ENCODE measurements around the gene NFILZ. TPM values are rescaled to one million over a fixed set of nuclear protein-coding genes. Genes with fewer than 3 reads are reported as not detected.

Gene NFILZ
- total RNA-seq, 2 donors from 2014 or later, result not detected

GRCh38 chr19:8639821-8640401 lies 9.5 kb downstream of the NFILZ start:
- H3K9ac ChIP-seq (ENCODE audit: extremely low read depth, low read length, poor library complexity, severe bottlenecking), result no peak overlapping the region
- no peaks in the 10 kb centered on the region for H3K4me1 ChIP-seq (ENCODE audit: control insufficient read depth, insufficient read depth, low read length)
- H3K4me3 ChIP-seq (ENCODE audit: low read length), result no peak overlapping the region
- Mint-ChIP-seq H3K36me3 (ENCODE audit: low read depth) (no peaks in the 10 kb centered on the region), H3K4me3 (no peak overlapping the region), H3K27ac (no peak overlapping the region), H3K4me1 (peaks cover 10% of the 10 kb centered on the region), H3K27me3 (ENCODE audit: insufficient read depth) (peaks cover 8% of the 10 kb centered on the region), H3K9me3 (peaks cover 9% of the 10 kb centered on the region)
- no peaks in the 10 kb centered on the region for H3K36me3 ChIP-seq (ENCODE audit: control insufficient read depth, insufficient read depth, low read length)
- H3K9me3 ChIP-seq (ENCODE audit: control insufficient read depth, low read length), result no peaks in the 10 kb centered on the region
- H3K27ac ChIP-seq (ENCODE audit: low read depth, low read length), result no peak overlapping the region
- H3K27me3 ChIP-seq (ENCODE audit: control insufficient read depth, insufficient read depth, low read length, poor library complexity, severe bottlenecking), result no peaks in the 10 kb centered on the region
- TF ChIP-seq, protein P1, sequence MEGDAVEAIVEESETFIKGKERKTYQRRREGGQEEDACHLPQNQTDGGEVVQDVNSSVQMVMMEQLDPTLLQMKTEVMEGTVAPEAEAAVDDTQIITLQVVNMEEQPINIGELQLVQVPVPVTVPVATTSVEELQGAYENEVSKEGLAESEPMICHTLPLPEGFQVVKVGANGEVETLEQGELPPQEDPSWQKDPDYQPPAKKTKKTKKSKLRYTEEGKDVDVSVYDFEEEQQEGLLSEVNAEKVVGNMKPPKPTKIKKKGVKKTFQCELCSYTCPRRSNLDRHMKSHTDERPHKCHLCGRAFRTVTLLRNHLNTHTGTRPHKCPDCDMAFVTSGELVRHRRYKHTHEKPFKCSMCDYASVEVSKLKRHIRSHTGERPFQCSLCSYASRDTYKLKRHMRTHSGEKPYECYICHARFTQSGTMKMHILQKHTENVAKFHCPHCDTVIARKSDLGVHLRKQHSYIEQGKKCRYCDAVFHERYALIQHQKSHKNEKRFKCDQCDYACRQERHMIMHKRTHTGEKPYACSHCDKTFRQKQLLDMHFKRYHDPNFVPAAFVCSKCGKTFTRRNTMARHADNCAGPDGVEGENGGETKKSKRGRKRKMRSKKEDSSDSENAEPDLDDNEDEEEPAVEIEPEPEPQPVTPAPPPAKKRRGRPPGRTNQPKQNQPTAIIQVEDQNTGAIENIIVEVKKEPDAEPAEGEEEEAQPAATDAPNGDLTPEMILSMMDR (conservative IDR thresholded peaks at IDR 0.05), result no peak
- 42 to 43% methylated on average over 6 to 7 of the region's 8 CpGs for WGBS, 2 experiments (ENCODE audit: insufficient coverage in 1 of 2, insufficient read length in 1 of 2)
- DNase-seq, result peak; percentile 80

DNA sequence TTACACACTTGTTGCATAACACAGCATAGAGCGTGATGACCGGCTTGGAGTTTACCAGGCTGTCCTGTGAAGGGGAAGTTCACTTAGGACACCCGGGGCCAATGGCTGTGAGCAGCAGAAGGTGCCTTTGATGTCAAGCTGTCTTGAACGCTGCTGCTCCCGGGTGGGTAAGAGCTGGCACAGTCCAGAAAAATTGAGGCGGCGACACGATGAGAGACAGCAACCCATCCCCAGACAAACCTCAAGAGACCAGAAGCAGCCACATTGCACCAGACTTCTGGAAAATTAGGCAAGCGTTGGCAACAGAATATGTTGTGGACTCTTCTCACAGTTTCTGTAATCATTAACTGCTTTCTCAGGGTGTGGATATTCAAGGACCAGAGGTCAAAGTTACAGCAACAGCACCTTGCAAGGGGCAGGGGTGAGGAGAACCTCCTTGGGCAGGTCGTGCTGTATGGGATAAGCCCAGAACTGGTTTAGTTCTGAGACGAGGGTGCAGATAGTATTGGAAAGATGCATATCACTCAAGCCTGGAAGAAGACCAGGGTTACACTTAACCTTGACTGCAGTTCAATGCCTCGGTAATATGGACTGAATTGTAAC lies 10.1 kb downstream of the NFILZ start:
- Mint-ChIP-seq H3K27me3 (ENCODE audit: insufficient read depth) (peaks cover 8% of the 10 kb centered on the region), H3K36me3 (ENCODE audit: low read depth) (no peaks in the 10 kb centered on the region), H3K27ac (no peak overlapping the region), H3K4me1 (peaks cover 10% of the 10 kb centered on the region), H3K4me3 (no peak overlapping the region), H3K9me3 (peaks cover 9% of the 10 kb centered on the region)
- H3K9ac ChIP-seq (ENCODE audit: extremely low read depth, low read length, poor library complexity, severe bottlenecking), result no peak overlapping the region
- 84 to 89% methylated on average over 11 to 12 of the region's 12 CpGs for WGBS, 2 experiments (ENCODE audit: insufficient coverage in 1 of 2, insufficient read length in 1 of 2)
- TF ChIP-seq, protein P1 (conservative IDR thresholded peaks at IDR 0.05), result no peak
- no peaks in the 10 kb centered on the region for H3K9me3 ChIP-seq (ENCODE audit: control insufficient read depth, low read length)
- H3K4me1 ChIP-seq (ENCODE audit: control insufficient read depth, insufficient read depth, low read length), result no peaks in the 10 kb centered on the region
- no peaks in the 10 kb centered on the region for H3K27me3 ChIP-seq (ENCODE audit: control insufficient read depth, insufficient read depth, low read length, poor library complexity, severe bottlenecking)
- no peaks in the 10 kb centered on the region for H3K36me3 ChIP-seq (ENCODE audit: control insufficient read depth, insufficient read depth, low read length)
- no peak overlapping the region for H3K27ac ChIP-seq (ENCODE audit: low read depth, low read length)
- DNase-seq, result no peak
- no peak overlapping the region for H3K4me3 ChIP-seq (ENCODE audit: low read length)

DNA sequence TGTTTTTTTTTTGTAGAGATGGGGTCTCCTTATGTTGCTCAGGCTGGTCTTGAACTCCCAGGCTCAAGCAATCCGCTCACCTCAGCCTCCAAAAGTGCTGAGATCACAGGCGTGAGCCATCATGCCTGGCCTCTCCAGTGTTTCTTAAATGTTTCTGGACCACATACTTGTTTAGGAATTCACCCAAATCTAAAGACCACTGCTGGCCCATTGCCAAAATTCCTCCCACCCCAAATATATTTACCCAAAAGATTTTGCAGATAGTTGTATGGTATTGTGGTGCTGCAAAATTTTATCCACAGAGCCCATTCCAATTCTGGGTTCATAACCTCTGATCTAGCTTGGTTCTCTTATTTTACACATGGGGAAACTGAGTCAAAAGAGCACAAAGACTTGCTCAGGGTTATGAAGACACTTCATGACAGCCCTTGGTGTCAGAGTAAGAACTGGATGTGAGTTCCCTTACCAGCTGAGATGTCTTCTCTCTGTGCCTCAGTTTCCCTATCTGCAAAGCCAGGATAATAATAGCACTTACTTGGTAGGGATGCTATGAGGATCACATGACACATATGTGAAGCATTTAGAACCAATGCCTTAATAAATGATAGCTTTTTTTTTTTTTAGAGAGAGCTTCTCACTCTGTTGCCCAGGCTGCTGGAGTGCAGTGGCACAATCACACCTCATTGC lies 10.9 kb downstream of the NFILZ start:
- WGBS, 2 experiments (ENCODE audit: insufficient coverage in 1 of 2, insufficient read length in 1 of 2), result 60 to 96% methylated on average over 1 to 2 of the region's 2 CpGs
- H3K36me3 ChIP-seq (ENCODE audit: control insufficient read depth, insufficient read depth, low read length), result no peaks in the 10 kb centered on the region

More for the DNA sequence above, 10.9 kb downstream of the NFILZ start:
- Mint-ChIP-seq H3K4me1 (peaks cover 10% of the 10 kb centered on the region), H3K9me3 (peaks cover 9% of the 10 kb centered on the region), H3K27me3 (ENCODE audit: insufficient read depth) (peaks cover 9% of the 10 kb centered on the region), H3K4me3 (no peak overlapping the region), H3K36me3 (ENCODE audit: low read depth) (no peaks in the 10 kb centered on the region), H3K27ac (no peak overlapping the region)
- Histone ChIP-seq H3K27ac (ENCODE audit: low read depth, low read length) (no peak overlapping the region), H3K9me3 (ENCODE audit: control insufficient read depth, low read length) (no peaks in the 10 kb centered on the region), H3K4me1 (ENCODE audit: control insufficient read depth, insufficient read depth, low read length) (no peaks in the 10 kb centered on the region), H3K4me3 (ENCODE audit: low read length) (no peak overlapping the region), H3K27me3 (ENCODE audit: control insufficient read depth, insufficient read depth, low read length, poor library complexity, severe bottlenecking) (no peaks in the 10 kb centered on the region), H3K9ac (ENCODE audit: extremely low read depth, low read length, poor library complexity, severe bottlenecking) (no peak overlapping the region)
- TF ChIP-seq, protein P1 (conservative IDR thresholded peaks at IDR 0.05), result no peak
- no peak for DNase-seq
